NCI-H446 (cell line): ENCODE data around the gene BRD1.

ENCODE experiments used
- DNase-seq, 2 experiments: peaks; one replicate each; lab custom pipeline; 2025; lab: John Stamatoyannopoulos, UW

The BRD1 gene

DNA sequence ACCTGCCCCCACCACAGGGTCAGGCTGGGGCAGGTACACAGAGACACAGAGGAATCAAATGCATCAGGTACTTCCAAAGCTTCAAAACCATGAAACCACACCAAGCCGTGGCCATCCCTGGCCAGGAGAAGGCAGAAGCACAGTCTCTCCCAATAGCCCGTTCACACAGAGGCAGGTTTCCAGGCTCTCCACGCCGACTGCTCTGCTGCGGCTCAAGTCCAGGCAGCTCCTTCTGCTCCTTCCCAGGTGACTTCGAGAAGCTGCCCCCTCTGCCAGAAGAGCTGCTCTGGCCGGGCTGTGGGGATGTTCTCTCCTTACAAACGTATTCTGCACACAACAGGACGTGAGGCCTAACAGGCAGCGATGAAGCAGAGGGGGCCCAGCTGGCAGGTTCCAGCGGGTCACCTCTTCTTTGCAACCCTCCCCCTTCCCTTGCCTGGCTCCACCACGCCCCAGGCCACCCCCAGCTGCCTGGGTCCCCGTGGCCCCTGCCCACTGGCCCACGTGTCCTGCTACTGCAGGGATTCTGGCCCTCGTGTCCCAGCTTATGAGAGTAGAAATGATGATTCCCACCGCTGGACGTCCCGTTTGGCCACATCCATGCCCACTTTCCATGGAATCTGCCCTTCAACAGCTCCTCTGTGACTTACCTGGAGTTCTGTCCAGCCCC, 26.1 kb downstream of the BRD1 start:
- DNase-seq, result no peak

DNA sequence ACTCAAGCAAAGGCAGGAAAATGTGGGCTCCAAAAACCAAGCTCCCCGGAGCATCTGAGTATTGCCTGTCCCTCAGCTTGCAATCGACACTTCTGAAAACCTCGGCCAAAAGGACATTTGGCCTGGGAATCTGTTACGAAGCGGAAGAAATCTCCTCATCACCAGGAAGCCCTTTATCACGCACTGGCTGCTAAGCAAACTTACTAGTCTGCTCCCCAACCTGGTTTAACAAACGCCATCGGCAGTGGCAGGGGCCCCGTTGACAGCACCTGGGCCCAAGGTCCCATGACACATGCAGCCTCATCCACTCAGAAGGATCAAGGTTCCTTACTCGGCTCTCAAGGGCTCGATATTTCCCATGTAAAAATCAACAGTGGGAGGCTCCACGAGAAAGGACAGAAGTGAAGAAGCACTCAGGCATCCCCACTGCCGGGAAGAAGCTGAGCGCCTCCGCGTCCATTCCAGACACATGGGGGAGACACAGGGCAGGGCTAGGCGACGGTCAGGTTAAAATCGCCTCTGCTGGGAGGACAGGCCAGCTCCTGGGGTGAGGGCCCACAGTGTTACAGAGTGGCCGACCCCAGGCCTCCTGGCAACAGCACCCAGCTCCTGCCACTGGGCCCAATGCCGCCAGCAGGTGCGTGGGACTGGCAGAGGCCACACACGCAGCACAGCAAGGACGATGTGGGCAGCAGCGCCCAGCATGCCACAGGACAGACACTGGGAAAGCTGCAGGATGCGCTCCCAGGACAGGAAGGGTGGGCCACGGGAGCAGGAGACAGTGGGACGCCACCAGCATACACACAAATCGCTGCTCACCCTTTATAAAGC, 27.1 kb downstream of the BRD1 start:
- no peak for DNase-seq

DNA sequence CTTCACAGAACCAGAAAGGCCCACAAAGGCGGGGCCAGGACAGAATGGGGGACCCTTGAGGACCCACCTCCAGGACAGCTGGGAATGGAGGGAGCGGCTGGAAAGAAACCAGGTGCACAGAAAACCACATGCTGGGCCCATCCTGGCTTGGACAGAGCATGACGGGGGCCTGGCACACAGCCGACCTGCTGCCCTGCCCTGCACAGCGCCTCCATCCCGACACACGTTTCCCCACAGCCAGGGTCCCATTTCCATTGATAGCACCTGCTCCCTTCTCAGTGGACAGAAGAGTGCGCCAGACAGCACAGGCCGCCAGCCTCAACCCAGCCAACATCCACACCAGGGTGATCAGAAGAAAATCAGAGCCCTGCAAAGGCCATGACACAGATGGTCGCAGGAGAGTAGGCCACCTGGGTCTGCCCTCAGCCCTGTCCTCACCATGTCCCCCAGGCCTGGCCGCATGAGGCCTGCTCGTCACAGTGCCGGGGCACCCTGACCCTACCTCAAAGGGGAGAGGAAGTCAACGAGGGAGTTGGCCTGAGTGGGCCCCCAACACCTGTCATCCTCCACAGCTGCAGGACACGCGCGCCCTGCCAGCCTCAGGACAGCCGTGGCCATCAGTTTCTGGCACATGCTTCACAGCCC, 28.1 kb downstream of the BRD1 start:
- DNase-seq, result no peak

DNA sequence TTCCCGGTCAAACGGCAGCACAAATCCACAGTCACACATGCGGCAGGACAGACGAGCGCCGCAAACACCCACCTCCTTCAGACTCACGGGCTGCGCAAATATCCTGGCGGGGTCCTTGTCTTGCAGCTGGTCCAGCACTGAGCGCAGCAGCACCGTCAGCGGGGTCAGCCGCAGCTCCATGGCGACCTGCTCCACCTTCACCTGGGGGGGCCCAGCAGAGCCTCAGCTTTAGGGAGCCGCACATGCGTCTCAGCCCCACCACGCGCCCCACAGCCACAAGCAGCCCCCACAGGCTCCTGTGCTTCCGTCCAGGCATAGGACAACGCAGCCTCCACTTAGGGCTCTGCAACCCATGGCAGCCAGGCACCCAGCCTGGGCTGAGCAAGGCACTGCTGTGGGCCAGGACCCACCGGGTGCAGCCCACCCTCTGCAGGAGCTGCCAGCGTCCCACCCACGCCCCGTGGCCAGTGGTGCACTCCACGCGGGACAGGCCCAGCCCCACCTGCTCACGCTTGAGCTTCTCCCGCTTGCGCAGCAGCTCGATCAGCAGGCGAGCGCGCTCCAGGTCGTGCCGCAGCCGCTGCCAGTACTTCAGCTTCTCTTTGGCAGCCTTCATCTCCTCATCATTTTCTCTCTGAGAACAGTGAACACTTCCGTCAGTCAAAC, 29.1 kb downstream of the BRD1 start:
- no peak for DNase-seq

DNA sequence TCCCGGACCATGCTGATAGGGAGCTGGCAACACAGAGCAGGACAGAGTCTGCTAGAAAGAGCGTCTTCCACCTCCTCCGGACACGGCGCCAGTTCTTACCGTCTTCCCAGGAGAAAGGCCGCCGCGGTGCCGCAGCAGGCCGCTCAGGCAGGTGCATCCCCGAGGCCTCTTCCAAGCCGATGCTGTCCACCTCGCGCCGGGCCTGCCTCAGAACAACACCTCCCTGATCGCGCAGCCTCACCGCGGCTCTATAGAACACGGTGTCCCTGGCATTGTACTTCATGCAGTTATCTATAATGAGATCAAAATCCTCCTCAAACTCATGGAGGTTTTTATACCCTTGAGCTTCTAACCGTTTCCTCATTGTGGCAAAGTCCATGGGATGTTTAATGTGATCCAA, 30.0 kb downstream of the BRD1 start:
- DNase-seq, result no peak

DNA sequence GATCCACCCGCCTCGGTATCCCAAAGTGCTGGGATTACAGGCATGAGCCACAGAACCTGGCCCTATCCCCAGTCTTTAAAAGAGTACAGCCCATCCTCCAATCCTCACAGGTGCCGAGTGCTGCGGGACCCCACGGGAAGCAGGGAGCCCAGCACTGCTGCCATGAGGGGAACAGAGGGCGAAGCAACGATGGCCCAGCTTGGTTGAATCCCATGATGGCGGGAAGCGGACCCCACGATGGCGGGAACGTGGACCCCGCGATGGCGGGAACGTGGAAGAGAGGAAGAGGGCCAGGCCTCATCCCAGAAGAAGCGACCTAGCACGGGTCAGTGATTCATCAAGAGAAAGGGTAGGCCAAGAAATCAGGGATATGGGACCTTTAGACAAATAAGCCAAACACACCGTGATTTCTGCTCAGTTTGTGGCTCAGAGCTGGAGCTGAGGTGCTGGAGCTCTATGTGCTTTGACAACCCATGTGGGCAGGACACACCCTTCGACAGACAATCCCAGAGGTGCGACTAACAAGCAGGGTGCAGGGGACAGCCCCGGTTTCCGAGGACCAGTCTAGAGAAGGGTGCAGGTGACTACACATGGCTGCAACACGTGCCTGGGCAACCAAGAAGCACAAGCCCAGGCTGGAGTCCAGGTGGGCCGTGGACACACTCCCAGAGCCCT, 30.9 kb downstream of the BRD1 start:
- no peak for DNase-seq

DNA sequence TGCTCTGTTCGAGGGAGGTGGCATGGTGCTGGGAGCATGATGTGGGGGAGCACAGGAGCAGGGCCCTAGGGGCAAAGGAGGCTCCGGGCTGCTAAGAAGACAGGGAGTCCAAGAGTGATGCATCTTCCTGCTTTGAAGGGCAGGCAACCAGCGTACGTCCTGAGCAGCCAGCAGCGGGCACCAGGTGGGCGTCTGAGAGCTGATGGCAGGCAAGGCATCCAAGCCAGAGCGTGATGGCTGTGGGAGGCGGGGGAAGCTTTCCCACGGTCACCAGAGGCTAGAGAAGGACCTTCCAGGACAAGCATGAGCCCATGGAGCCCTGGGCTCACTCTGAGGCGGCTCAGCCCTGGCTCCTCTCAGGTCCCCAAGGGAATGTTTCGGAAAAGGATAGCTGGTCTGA, 32.2 kb downstream of the BRD1 start:
- no peak for DNase-seq

DNA sequence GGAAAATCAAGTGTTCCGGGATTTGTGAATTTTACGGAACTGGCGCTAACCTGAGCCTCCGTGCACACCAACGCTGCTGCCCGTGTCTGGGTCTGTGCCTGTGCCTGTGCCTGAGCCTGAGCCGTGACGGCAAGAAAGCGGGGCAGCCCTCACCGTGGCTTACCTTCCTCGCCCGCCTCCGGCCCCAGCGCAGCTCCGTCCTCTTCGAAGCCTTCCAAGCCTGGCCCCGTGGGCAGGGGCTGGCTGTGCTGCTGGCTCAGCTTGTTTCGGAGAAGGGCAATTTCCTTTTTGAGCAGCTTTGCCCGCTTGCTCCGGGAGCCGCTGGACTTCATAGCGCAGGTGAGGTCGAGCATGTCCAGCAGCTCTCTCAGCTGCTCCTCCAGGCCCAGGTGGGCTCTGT, 33.8 kb downstream of the BRD1 start:
- DNase-seq, result no peak

DNA sequence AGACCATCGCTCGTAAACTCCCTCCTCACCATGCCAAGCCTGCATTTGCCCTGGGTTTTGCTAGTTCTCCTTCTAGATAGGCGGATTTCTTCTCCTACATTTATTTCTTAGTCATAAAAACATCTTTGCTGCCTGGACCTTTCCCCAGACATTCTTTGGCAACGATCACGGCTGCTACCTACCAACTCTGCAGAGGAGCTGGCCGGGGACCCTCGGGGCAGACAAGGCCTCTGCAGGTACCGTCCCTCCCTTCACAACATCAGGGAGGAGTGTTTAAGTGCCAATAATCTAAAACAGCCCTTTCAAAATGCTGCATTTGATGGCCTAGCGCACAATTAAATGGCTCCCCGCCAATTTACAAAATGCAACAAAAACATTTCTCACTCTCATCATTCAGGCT, 34.4 kb downstream of the BRD1 start:
- no peak for DNase-seq

DNA sequence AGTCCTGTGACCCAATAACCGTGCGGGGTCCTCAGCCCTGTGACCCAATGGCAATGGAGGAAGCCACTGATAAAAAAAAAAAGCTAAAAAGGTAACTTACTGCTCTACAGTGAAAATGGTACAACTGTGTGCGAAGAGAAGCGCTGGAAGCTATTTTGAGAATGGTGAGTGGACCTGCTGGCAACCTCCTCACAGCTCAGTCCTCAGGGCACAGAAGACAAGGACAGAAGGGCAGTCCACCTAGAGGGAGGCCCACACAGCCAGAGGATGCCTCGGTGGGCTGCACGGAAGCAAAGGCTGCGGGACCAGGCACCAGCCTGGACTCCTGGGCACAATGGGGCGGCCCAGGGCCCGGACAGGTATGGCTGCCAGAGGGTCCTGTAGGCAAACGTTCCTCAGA, 35.6 kb downstream of the BRD1 start:
- DNase-seq, result no peak

DNA sequence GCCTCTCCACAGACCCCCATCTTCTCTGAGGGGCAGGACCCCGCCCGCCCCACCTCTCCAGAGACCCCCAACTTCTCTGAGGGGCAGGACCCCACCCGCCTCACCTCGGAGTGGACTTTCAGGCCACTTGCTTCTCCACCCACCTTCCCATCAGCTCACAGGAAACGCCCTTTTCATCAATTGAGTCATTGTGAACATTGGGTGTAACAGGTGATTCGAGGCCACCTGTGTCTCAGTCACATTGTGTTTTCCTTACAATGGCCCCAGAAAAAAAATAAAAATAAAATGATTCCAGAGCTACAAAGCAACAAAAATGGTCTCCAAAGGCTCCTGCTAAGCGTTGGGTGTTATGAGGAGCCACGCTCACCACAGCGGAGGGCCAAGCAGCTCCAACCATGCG, 36.0 kb downstream of the BRD1 start:
- DNase-seq, result no peak

DNA sequence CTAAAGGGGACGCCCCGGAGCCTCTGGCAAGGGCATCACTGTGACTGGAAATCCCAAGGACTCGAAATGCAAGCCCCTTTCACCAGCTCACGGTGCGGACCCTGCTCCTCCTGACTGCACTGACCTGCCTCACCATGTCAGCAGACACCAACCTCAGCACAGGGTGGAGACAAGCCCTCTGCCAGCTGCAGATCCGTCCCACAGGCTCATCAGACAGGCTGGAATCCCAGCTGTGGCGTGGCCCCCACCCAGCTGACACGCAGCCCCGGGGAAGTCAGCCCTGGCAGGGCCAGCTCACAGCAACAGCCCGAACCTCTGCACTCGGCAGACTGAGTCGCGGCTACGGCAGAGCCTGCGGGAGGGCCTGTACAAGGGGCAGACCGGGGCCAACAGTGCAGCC, 36.8 kb downstream of the BRD1 start:
- no peak for DNase-seq

DNA sequence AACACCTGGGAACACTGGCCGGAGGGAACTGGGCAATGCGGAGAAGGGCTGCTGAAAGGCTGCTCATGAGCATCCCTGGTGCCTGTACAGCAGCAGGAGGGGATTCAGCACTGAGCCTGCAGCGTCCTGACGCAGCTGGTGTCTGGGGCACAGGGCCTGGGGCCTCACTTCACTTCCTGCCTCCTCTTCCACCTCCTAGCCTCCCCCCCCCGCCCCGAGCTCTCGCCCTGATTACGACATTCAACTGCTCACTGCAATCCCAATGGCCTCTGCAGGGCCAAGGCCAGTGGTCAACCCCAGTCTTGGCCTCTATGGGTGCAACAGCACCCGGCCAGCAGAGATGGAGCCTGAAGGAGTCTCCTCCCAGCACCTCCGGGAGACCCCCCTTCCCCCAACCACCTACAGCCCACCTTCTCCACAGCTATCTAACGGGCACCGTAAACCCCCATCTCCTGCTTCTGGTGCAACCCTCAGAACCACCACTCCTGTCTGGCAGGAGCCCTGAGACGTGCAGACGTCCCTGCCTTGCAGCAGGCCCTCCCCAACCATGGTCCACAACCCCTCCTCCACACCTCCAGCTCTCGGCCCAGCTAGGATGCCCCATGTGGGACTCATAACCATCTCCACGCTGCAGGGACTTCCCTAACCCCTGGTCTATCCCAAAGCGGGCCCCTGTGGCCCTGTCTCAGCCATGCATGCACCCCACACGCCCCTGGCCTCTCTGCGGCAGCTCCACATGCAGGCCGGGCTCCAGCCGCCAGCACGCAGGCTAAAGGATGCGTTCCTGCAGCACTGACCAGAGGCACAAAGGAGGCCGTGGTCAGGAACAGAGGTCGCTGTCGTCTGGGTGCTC, 38.2 kb downstream of the BRD1 start:
- no peak for DNase-seq

DNA sequence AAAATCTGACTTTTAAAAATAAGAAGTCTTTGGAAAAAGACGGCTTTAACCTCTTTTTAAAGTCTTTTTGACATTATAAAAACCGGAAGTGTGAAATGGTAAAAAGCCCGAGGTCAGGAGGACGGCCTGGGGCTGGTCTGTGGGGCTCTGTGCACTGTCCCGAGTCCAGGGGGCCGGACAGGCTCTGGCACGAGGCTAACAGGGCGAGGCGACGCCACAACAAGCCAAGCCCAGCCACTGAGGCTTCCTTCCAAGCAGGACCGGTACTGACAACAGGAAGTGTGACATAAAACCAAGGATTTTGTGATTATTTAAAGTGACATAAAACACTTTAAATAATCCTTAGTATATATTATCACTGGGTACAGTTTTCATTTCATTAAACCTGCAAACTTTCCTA, 39.2 kb downstream of the BRD1 start:
- no peak for DNase-seq

DNA sequence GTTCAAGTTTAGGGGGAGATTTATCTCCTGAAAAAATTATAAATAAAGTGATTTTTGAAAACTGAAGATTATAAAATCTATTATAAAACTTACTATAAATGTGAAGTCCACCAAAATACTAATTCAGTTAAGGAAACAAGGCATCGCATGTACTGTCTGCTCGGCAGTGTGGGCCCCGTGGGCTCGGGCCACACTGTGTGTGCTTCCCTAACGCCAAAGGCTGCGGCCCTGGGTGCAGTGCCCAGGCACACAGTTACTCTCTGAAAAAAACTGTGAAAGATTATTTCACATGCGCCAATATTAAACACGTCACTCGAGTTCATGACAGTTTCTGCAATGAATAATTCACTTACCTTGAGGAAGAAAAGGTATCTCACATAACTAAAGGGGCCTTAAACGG, 39.8 kb downstream of the BRD1 start:
- no peak for DNase-seq

DNA sequence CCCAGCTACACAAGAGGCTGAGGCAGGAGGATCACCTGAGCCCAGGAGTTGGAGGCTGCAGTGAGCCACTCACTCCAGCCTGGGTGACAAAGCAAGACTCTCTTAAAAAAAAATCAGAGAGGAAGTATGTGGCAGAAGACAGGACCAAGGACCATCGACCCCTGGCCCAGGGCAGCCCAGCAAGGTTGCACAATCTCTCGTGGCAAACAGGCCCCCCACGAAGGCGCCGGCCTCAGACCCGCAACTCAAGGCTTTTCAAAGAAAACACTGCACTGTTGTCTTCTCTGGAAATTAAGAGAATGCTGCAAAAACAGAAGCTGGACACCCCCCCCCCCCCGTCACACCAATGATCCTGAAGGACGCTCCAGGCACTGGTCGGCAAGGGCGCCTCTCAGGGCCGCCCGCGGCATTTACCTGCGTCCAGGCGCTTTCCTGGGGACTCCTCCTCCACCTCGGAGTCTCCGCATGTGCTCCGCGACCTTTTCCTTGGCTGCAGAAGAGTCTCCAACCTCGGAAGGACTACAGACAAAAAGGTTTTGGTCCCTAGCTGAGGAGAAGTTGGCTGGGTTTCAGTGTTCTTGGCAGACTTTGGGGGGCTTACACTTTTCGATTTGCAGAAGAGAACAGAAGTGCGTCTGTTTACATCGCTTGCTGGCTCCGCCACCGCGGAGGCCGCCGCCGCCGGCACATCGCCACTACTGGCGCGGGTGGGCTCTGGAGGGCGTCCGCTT, 40.5 kb downstream of the BRD1 start:
- no peak for DNase-seq

DNA sequence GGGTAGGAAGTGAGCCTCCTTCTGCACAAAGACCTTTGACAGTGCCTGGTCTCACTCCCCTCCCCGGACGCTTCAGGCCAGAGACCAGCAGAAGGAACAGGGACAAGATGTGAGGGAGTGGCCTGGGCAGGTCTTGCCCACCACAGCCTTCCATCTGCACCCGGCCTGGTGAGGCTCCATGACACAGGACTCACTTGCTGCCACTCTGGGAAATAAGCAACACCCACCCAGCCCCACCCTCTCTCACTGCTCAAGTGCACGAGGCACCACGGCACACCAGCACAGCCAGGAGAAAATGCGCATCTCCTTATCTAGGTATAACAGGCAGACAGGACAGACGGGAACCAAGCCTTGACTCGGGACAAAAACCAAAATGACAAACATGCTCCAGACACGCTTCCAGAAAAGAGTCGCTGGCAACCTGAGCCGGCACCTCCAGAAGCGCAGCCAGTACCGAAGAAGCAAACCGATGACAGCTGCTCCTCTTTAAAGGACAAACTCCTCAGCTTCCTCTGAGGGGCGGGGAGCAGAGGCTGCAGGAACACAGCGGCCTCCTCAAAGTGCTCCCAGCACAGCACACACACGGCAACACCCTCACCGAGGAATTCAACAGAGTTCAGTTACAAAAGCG, 41.7 kb downstream of the BRD1 start:
- DNase-seq, result no peak

DNA sequence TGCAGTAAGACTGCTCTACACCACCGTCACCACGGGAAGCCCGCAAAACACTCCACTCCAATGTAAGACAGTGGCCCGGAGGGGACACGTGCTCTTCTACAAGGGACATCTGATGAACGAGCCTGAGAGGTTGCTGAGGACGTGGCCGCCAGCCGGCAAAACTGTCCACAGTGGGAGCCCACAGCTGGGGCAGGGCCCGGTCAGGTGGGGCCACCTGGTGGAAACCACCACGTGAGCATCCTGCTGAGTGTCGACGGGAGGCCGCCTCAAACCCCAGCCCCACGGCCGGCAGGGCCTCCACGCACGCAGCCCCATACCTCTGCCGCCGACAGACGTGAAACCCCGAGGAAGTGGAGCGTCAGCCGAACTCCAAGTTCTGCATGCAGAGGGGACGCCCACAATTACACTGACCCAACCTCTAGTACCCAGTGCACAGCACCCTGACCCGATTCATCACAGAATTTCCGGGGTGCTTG, 42.6 kb downstream of the BRD1 start:
- DNase-seq, result no peak

DNA sequence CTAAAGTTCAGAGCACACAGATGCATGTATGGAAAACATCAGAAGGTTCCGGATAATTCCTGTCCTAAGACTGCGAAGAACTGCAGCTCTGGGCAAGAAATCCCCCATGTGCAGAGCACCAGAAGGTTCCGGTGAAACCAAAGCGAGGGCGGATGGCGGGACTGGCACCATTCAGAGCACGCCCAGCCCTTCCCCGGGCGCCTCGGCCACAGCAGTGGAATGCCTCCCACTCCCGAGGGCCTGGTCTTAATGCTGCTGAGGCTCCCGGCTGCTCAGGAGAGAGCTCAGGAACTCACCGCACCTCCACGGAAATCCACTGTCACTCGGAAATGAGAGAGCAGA, 43.1 kb downstream of the BRD1 start:
- no peak for DNase-seq
